ENCODE data around the gene ACTL6B.
A peak's percentile ranks its signal among the peaks of the same experiment; 100 is the strongest.
"Not testable (repeated sequence)": the region's sequence is repeated elsewhere in the genome, so short reads cannot be mapped to it uniquely, and the experiment has no call there.

ACTL6B gene

GRCh38 chr7:100655908-100656674, at the start of gene ACTL6B:
Gene ACTL6B (minus strand): TSS chr7:100656448. CDS start chr7:100656354, 94 bp downstream.
- Histone ChIP-seq H3K27ac (no peak within 1 kb of the TSS), H3K27me3 (replicated peaks) (peaks cover 5% of the 10 kb centered on the region), H3K36me3 (replicated peaks) (no peaks in the 10 kb centered on the region), H3K4me3 (ENCODE audit: low read depth, low read length) (no peak within 1 kb of the TSS)
- peak; percentile 29 for DNase-seq
- in situ Hi-C loops (cut with HindIII; ENCODE audit: low pct_ligation_motif_present, low sequenced_read_pairs): no loop called here
- TF ChIP-seq CTCF (IDR thresholded peaks at IDR 0.05; ENCODE audit: low read depth, low read length, missing control alignments): no peak

GRCh38 chr7:100705320-100705752, 49.1 kb upstream of the ACTL6B start:
- peak overlapping the region; percentile 94 for H3K4me3 ChIP-seq (ENCODE audit: low read depth, low read length)
- H3K27me3 ChIP-seq (replicated peaks): no peaks in the 10 kb centered on the region
- peak overlapping the region; percentile 59 for H3K27ac ChIP-seq
- H3K36me3 ChIP-seq (replicated peaks): no peaks in the 10 kb centered on the region
- peak; percentile 60 for DNase-seq
- in situ Hi-C loops (cut with HindIII; ENCODE audit: low pct_ligation_motif_present, low sequenced_read_pairs): loop anchor here (25.0 kb wide), 1 partner anchor 132 kb away; the partner anchor contains the start of gene EPHB4
- TF ChIP-seq CTCF (IDR thresholded peaks at IDR 0.05; ENCODE audit: low read depth, low read length, missing control alignments): peak; percentile 96

GRCh38 chr7:100701089-100701488, 44.8 kb upstream of the ACTL6B start:
- not testable (repeated sequence) for H3K36me3 ChIP-seq (replicated peaks); H3K27me3 ChIP-seq (replicated peaks); H3K4me3 ChIP-seq (ENCODE audit: low read depth, low read length); DNase-seq; H3K27ac ChIP-seq
- in situ Hi-C loops (cut with HindIII; ENCODE audit: low pct_ligation_motif_present, low sequenced_read_pairs): loop anchor here (25.0 kb wide), 1 partner anchor 136 kb away; the partner anchor contains the start of gene EPHB4

GRCh38 chr7:100699018-100699417, 42.8 kb upstream of the ACTL6B start:
- no peak for TF ChIP-seq CTCF (IDR thresholded peaks at IDR 0.05; ENCODE audit: low read depth, low read length, missing control alignments)
- in situ Hi-C loops (cut with HindIII; ENCODE audit: low pct_ligation_motif_present, low sequenced_read_pairs): no loop called here
- no peaks in the 10 kb centered on the region for H3K36me3 ChIP-seq (replicated peaks)
- no peak for DNase-seq
- no peak overlapping the region for H3K27ac ChIP-seq
- H3K4me3 ChIP-seq (ENCODE audit: low read depth, low read length): no peak overlapping the region
- no peaks in the 10 kb centered on the region for H3K27me3 ChIP-seq (replicated peaks)

GRCh38 chr7:100696123-100696521, 39.9 kb upstream of the ACTL6B start:
- in situ Hi-C loops (cut with HindIII; ENCODE audit: low pct_ligation_motif_present, low sequenced_read_pairs): no loop called here
- Histone ChIP-seq H3K27ac (no peak overlapping the region), H3K4me3 (ENCODE audit: low read depth, low read length) (no peak overlapping the region), H3K27me3 (replicated peaks) (no peaks in the 10 kb centered on the region), H3K36me3 (replicated peaks) (peaks cover under 1% of the 10 kb centered on the region)
- DNase-seq: no peak
- TF ChIP-seq CTCF (IDR thresholded peaks at IDR 0.05; ENCODE audit: low read depth, low read length, missing control alignments): no peak

- in situ Hi-C loops (cut with HindIII; ENCODE audit: low pct_ligation_motif_present, low sequenced_read_pairs): no loop called here
- H3K27ac ChIP-seq: no peak within 1 kb of the TSS
- no peaks in the 10 kb centered on the region for H3K27me3 ChIP-seq (replicated peaks)
- H3K4me3 ChIP-seq (ENCODE audit: low read depth, low read length): peak within 1 kb of the TSS; percentile 62
- no peak for DNase-seq
- peaks cover 4% of the 10 kb centered on the region for H3K36me3 ChIP-seq (replicated peaks)
- TF ChIP-seq CTCF (IDR thresholded peaks at IDR 0.05; ENCODE audit: low read depth, low read length, missing control alignments): no peak
These were observed 38.0 kb upstream of the ACTL6B start, which contains the start of gene GIGYF1 for GRCh38 chr7:100694098-100694745. Gene GIGYF1 (minus strand): TSS chr7:100694250. CDS start chr7:100688238, 6,012 bp downstream.

All from brain microvascular endothelial cell (primary cell).